Mesendoderm (in vitro differentiated cells): ENCODE data around the gene KIF7.

Experiments used
- DNase-seq: peaks from one replicate; pipeline ENCODE4 v3.0.0; 2013
- H2AK5ac ChIP-seq: 2 replicates; pipeline ENCODE4 v1.6.1; 2013; ENCODE audit warnings: low read length, inconsistent platforms
- H2BK120ac ChIP-seq: 2 replicates; pipeline ENCODE4 v1.6.1; 2013; ENCODE audit warnings: low read depth, mild to moderate bottlenecking, low read length, moderate library complexity, mixed read lengths
- H2BK15ac ChIP-seq: replicated peaks from 2 replicates; pipeline ENCODE4 v1.6.1; 2013; ENCODE audit warnings: low read depth, mild to moderate bottlenecking, moderate library complexity
- H2BK5ac ChIP-seq: 2 replicates; pipeline ENCODE4 v1.6.1; 2013; ENCODE audit warnings: low read length, inconsistent platforms
- H3K18ac ChIP-seq: 2 replicates; pipeline ENCODE4 v1.6.1; 2013; ENCODE audit warnings: mild to moderate bottlenecking, low read length, mixed read lengths
- H3K23ac ChIP-seq: one replicate; pipeline ENCODE4 v1.6.1; 2013; ENCODE audit warnings: low read length
- H3K27ac ChIP-seq: 2 replicates; pipeline ENCODE4 v1.5.1; 2013; ENCODE audit warnings: low read depth, mild to moderate bottlenecking, inconsistent platforms, low read length, moderate library complexity
- H3K27me3 ChIP-seq: 2 replicates; pipeline ENCODE4 v1.6.1; 2013; ENCODE audit warnings: low read length, control low read depth, mild to moderate bottlenecking, inconsistent platforms; ENCODE audit not compliant: insufficient read depth, poor library complexity
- H3K36me3 ChIP-seq: 2 replicates; pipeline ENCODE4 v1.6.1; 2013; ENCODE audit warnings: low read length, inconsistent platforms; ENCODE audit not compliant: control insufficient read depth, insufficient read depth
- H3K4ac ChIP-seq: one replicate; pipeline ENCODE4 v1.6.1; 2013; ENCODE audit warnings: low read depth, mild to moderate bottlenecking, low read length, moderate library complexity
- H3K4me1 ChIP-seq: 2 replicates; pipeline ENCODE4 v1.6.1; 2013; ENCODE audit warnings: low read depth, low read length, inconsistent platforms; ENCODE audit not compliant: control insufficient read depth
- H3K4me2 ChIP-seq: 2 replicates; pipeline ENCODE4 v1.6.1; 2013; ENCODE audit warnings: low read length
- H3K4me3 ChIP-seq: 2 replicates; pipeline ENCODE4 v1.5.1; 2013; ENCODE audit warnings: mild to moderate bottlenecking, low read length
- H3K56ac ChIP-seq: one replicate; pipeline ENCODE4 v1.6.1; 2013; ENCODE audit warnings: low read length
- H3K79me1 ChIP-seq: 2 replicates; pipeline ENCODE4 v1.6.1; 2013; ENCODE audit warnings: low read length, inconsistent platforms
- H3K79me2 ChIP-seq: 2 replicates; pipeline ENCODE4 v1.6.1; 2013; ENCODE audit warnings: mild to moderate bottlenecking, low read length; ENCODE audit not compliant: control insufficient read depth, insufficient read depth
- H3K9ac ChIP-seq: 2 replicates; pipeline ENCODE4 v1.6.1; 2013; ENCODE audit warnings: low read length, inconsistent platforms
- H4K5ac ChIP-seq: one replicate; pipeline ENCODE4 v1.6.1; 2013; ENCODE audit warnings: low read length
- H4K8ac ChIP-seq: one replicate; pipeline ENCODE4 v1.6.1; 2013; ENCODE audit warnings: low read depth, mild to moderate bottlenecking, control low read depth, low read length, moderate library complexity
- whole genome bisulfite sequencing: extraction: QIAGEN DNeasy Blood & Tissue Kit; methylation state at CpG from one replicate; pipeline ENCODE4 v1.1.7; 2013; ENCODE audit warnings: low lambda C conversion rate, missing lambda C conversion rate; ENCODE audit not compliant: insufficient coverage; ENCODE audit errors: extremely low coverage; 5-methylcytosine and 5-hydroxymethylcytosine counted together

The KIF7 gene

DNA sequence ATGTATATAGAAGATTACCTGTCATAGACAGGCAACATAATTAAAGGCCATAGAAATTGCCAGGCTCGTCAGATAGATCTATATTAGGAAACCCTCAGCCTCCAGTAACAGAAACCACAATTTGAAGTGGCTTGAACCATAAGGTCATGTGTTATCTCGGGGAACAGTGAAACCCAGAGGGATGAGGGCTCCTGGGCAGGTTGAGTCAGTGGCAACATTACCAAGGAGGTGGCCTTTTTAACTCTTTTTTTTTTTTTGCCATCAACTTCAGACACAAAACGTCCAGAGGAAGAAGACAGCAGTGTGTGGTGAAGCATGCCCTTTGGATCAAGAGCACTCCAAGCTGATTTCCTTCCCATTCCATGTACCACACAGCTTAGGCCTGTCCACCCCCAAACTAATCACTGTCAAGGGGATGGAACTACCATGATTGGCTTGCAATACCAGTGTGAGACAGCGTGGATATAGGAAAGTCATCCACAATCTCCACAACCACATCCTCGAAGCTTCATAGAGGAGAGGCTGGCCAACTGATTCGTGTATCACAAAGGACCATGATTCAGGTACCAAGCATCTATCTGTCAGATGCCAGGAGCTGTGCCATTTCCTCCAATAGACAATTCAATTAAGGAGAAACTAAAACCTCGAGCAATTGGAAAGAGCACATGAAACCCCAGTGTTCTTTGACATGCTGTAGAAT lies 999 bp upstream of the KIF7 start:
- Histone ChIP-seq H4K8ac (no peak overlapping the region), H3K4me2 (no peak overlapping the region), H3K36me3 (no peaks in the 10 kb centered on the region), H2BK120ac (no peak overlapping the region), H3K56ac (no peak overlapping the region), H3K4ac (no peak overlapping the region), H3K4me1 (peaks cover 2% of the 10 kb centered on the region), H3K27me3 (no peaks in the 10 kb centered on the region), H3K9ac (no peak overlapping the region), H3K79me1 (peaks cover 20% of the 10 kb centered on the region), H3K79me2 (peaks cover 12% of the 10 kb centered on the region), H3K4me3 (no peak overlapping the region), H3K23ac (no peak overlapping the region), H4K5ac (no peak overlapping the region), H3K18ac (no peak overlapping the region), H3K27ac (no peak overlapping the region), H2BK15ac (no peak overlapping the region), H2AK5ac (no peak overlapping the region), H2BK5ac (no peak overlapping the region)
- no CpG with 5 or more reads among the region's 7 CpGs for WGBS
- DNase-seq = no peak

DNA sequence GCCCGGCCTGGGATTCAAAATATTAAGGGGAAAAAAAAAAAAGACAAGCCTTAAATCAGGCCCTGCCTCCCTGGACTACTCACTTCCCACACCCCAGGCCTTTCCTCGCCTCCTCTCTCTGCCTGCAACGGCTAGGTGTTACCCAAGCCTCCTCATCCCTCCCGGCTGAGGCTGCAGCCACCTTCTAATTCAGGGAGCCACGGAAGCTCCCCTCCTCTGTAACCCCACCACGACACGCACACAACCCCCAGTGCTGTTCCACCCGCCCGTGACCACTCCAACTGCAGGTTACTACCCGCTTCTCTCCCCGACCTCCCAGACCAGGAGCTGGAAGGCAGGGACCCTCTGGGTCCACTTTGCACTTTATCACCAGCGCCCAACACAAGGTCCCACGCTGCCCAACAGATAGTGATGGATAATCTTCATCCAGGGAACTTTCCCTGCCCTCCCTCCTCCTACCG lies 936 bp downstream of the KIF7 start:
- H3K79me2 ChIP-seq = peaks cover 12% of the 10 kb centered on the region
- H3K4me1 ChIP-seq = peaks cover 2% of the 10 kb centered on the region
- no peak overlapping the region for H3K27ac ChIP-seq
- peaks cover 22% of the 10 kb centered on the region for H3K79me1 ChIP-seq
- no CpG with 5 or more reads among the region's 14 CpGs for WGBS
- peak overlapping the region; percentile 80 for H3K23ac ChIP-seq
- H2BK120ac ChIP-seq = no peak overlapping the region
- no peak overlapping the region for H2BK15ac ChIP-seq
- peak overlapping the region; percentile 94 for H3K9ac ChIP-seq
- DNase-seq = no peak
- no peak overlapping the region for H3K18ac ChIP-seq
- no peaks in the 10 kb centered on the region for H3K27me3 ChIP-seq
- H3K4me2 ChIP-seq = peak overlapping the region; percentile 98
- no peaks in the 10 kb centered on the region for H3K36me3 ChIP-seq
- peak overlapping the region; percentile 88 for H3K4me3 ChIP-seq
- H2AK5ac ChIP-seq = no peak overlapping the region
- peak overlapping the region; percentile 93 for H3K56ac ChIP-seq
- no peak overlapping the region for H4K8ac ChIP-seq
- H2BK5ac ChIP-seq = no peak overlapping the region
- H4K5ac ChIP-seq = no peak overlapping the region
- no peak overlapping the region for H3K4ac ChIP-seq

DNA sequence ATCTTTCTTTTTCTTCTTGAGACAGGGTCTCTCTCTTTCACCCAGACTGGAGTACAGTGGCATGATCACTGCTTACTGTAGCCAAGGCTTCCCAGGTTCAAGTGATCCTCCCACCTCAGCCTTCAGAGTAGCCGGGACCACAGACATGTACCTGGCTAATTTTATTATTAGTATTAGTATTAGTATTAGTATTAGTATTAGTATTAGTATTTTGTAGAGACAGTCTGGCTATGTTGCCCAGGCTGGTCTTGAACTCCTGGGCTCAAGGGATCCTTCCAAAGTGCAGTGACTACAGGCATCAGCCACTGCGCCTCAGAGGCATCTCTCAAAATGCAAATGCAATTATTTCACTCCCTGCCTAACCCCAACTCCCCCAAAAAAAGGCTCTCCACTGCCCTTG lies 1.7 kb downstream of the KIF7 start:
- H3K36me3 ChIP-seq = no peaks in the 10 kb centered on the region
- H3K18ac ChIP-seq = no peak overlapping the region
- DNase-seq = no peak
- H3K79me1 ChIP-seq = peaks cover 22% of the 10 kb centered on the region
- H3K4me3 ChIP-seq = no peak overlapping the region
- no peak overlapping the region for H2BK15ac ChIP-seq
- H2BK120ac ChIP-seq = no peak overlapping the region
- no peak overlapping the region for H3K23ac ChIP-seq
- peaks cover 12% of the 10 kb centered on the region for H3K79me2 ChIP-seq
- whole genome bisulfite sequencing = no CpG with 5 or more reads among the region's 2 CpGs
- no peak overlapping the region for H4K5ac ChIP-seq
- peak overlapping the region; percentile 34 for H3K56ac ChIP-seq
- no peak overlapping the region for H3K9ac ChIP-seq
- H3K4me2 ChIP-seq = no peak overlapping the region
- peaks cover 2% of the 10 kb centered on the region for H3K4me1 ChIP-seq
- H2AK5ac ChIP-seq = no peak overlapping the region
- no peak overlapping the region for H2BK5ac ChIP-seq
- H3K27me3 ChIP-seq = no peaks in the 10 kb centered on the region
- no peak overlapping the region for H3K4ac ChIP-seq
- no peak overlapping the region for H4K8ac ChIP-seq
- H3K27ac ChIP-seq = no peak overlapping the region

DNA sequence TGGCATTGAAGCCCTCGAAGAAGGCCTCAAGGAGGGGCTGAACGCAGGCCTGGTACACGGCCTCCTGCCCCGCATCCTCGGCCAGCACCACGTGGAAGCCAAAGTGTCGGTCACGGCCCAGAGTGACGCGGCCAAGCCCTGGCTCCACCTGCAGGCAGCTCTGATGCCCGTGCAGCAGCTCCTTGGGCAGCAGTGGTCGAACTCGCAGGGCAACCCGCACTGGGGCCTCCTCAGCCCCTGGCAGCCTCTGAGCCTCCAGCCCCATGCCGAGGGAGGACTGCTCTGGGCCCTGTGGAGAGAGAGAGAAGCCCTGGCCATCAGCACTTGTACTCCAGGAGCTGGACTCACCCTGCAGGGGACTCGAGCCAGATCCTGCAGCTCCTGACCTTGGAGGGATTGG lies 2.6 kb downstream of the KIF7 start:
- Histone ChIP-seq H4K8ac (no peak overlapping the region), H3K4me1 (peaks cover 2% of the 10 kb centered on the region), H3K23ac (no peak overlapping the region), H3K4me2 (no peak overlapping the region), H3K27me3 (no peaks in the 10 kb centered on the region), H2AK5ac (no peak overlapping the region), H3K4me3 (no peak overlapping the region), H3K27ac (no peak overlapping the region), H3K9ac (no peak overlapping the region), H3K36me3 (no peaks in the 10 kb centered on the region), H3K79me2 (peaks cover 12% of the 10 kb centered on the region), H3K79me1 (peaks cover 22% of the 10 kb centered on the region), H2BK120ac (no peak overlapping the region), H2BK5ac (no peak overlapping the region), H3K56ac (no peak overlapping the region), H3K18ac (no peak overlapping the region), H4K5ac (no peak overlapping the region), H2BK15ac (no peak overlapping the region), H3K4ac (no peak overlapping the region)
- WGBS = no CpG with 5 or more reads among the region's 16 CpGs
- no peak for DNase-seq

DNA sequence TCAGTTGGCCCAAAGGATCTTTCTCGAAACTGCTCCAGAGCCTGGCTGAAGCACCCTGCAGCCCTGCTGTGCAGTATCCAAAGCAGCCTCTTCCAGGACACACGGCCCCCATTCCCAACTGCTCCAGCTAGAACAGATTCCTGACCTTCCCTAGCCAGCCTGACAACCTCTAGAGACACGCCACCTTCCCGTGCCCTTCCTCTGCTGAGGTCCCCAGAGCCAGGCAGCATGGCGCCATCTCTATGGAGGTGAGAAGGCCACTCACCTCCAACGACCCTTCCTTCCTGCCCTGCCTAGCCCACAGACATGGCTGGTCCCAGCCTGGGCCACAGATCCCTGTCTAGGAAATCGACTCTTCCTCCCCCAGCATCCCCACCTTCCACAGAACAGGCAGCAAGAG lies 3.1 kb downstream of the KIF7 start:
- no peak overlapping the region for H3K23ac ChIP-seq
- no peaks in the 10 kb centered on the region for H3K27me3 ChIP-seq
- no peak overlapping the region for H3K4ac ChIP-seq

DNA sequence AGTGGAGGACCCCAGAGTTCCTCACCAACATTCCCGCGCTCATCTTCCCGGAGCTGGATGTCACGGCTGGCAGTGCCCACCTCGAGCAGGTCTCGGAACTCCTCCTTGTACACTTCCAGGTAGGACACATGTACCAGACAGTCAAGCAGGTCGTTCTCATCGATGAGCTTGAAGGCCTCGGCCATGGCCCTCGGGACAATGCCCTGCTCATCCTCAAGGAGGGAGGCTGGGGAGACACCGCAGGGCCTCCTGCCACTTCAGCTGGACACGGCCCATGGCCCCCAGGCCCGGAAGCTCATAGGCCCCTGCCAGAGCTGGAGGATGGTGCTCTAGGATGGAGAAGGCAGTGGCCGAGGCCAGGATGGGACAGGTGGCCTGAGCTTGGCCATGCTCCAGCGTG lies 5.6 kb downstream of the KIF7 start:
- Histone ChIP-seq H4K8ac (no peak overlapping the region), H3K23ac (no peak overlapping the region), H3K9ac (no peak overlapping the region), H3K4me2 (no peak overlapping the region), H3K36me3 (peaks cover 2% of the 10 kb centered on the region), H2BK5ac (no peak overlapping the region), H3K4me3 (no peak overlapping the region), H3K79me2 (peaks cover 12% of the 10 kb centered on the region), H3K4ac (no peak overlapping the region), H3K27ac (no peak overlapping the region), H2AK5ac (no peak overlapping the region), H4K5ac (no peak overlapping the region), H3K27me3 (no peaks in the 10 kb centered on the region), H3K18ac (no peak overlapping the region), H3K79me1 (peaks cover 22% of the 10 kb centered on the region), H3K4me1 (no peaks in the 10 kb centered on the region), H2BK15ac (no peak overlapping the region), H3K56ac (no peak overlapping the region), H2BK120ac (no peak overlapping the region)
- no CpG with 5 or more reads among the region's 15 CpGs for WGBS
- DNase-seq = no peak

More for the DNA sequence above, 3.1 kb downstream of the KIF7 start:
- peaks cover 2% of the 10 kb centered on the region for H3K4me1 ChIP-seq
- H4K8ac ChIP-seq = no peak overlapping the region
- H4K5ac ChIP-seq = no peak overlapping the region
- no peak overlapping the region for H2AK5ac ChIP-seq
- H2BK5ac ChIP-seq = no peak overlapping the region
- no peak overlapping the region for H3K4me2 ChIP-seq
- H3K27ac ChIP-seq = no peak overlapping the region
- no peak overlapping the region for H3K56ac ChIP-seq
- H3K36me3 ChIP-seq = no peaks in the 10 kb centered on the region
- H3K18ac ChIP-seq = no peak overlapping the region
- no peak overlapping the region for H2BK15ac ChIP-seq
- peaks cover 12% of the 10 kb centered on the region for H3K79me2 ChIP-seq
- no CpG with 5 or more reads among the region's 7 CpGs for WGBS
- H3K9ac ChIP-seq = no peak overlapping the region
- H3K79me1 ChIP-seq = peaks cover 22% of the 10 kb centered on the region
- no peak overlapping the region for H2BK120ac ChIP-seq
- DNase-seq = no peak
- no peak overlapping the region for H3K4me3 ChIP-seq
